Measurements from ENCODE around the gene GPR137B. TPM values are rescaled to one million over a fixed set of nuclear protein-coding genes. Genes with fewer than 3 reads are reported as not detected.

Gene GPR137B
- total and polyA plus RNA-seq, 2 of the 13 experiments (the other 11 are each of a cell fraction or from before 2014, with no cell fraction given), result 0.31 to 0.41 TPM

- TF ChIP-seq AKNA (CRISPR knock-in tag; IDR thresholded peaks at IDR 0.05; ENCODE audit: borderline replicate concordance) (no peak), JUND (CRISPR knock-in tag; IDR thresholded peaks at IDR 0.05) (no peak), ZBTB34 (CRISPR knock-in tag; IDR thresholded peaks at IDR 0.05) (no peak), KLF9 (CRISPR knock-in tag; IDR thresholded peaks at IDR 0.05; ENCODE audit: low read depth) (no peak)
Observed at GRCh38 chr1:236148470-236148845, 6.1 kb downstream of the GPR137B start (continued).

- POLR2A ChIA-PET, result no interaction called here
- 47% methylated on average over 14 of the region's 18 CpGs for WGBS (ENCODE audit: low lambda C conversion rate)
- FAIRE-seq, result no peak
Observed at GRCh38 chr1:236149003-236149595, 6.8 kb downstream of the GPR137B start.

More at GRCh38 chr1:236149003-236149595, 6.8 kb downstream of the GPR137B start:
- Histone ChIP-seq H3K9ac (ENCODE audit: insufficient read depth, low read depth, low read length) (no peak overlapping the region), H3K79me2 (ENCODE audit: insufficient read depth, low read length) (no peaks in the 10 kb centered on the region), H3K27me3 (ENCODE audit: control insufficient read depth in 1 of 2, insufficient read depth in 2 of 2, low read length in 2 of 2) (peaks cover 0 to 23% of the 10 kb centered on the region in 2 experiments; a peak in 3 of 5 replicates), H3K4me1 (ENCODE audit: insufficient read depth, low read length) (no peaks in the 10 kb centered on the region), H3K4me2 (ENCODE audit: low read depth, low read length) (no peak overlapping the region), H3K4me3 (replicated peaks in 1 of 3; ENCODE audit: insufficient read depth in 1 of 3, low read depth in 2 of 3, low read length in 3 of 3) (no peak overlapping the region), H4K20me1 (ENCODE audit: insufficient read depth, low read length) (no peaks in the 10 kb centered on the region), H3K9me3 (ENCODE audit: low read length) (no peaks in the 10 kb centered on the region), H2AFZ (ENCODE audit: low read length) (no peak overlapping the region), H3K36me3 (replicated peaks in 1 of 2; ENCODE audit: control insufficient read depth in 1 of 2, insufficient read depth in 2 of 2, low read length in 2 of 2) (no peaks in the 10 kb centered on the region), H3K27ac (ENCODE audit: extremely low read length, insufficient read depth, low read length) (no peak overlapping the region)
- no peak for TF ChIP-seq XBP1 (CRISPR knock-in tag; IDR thresholded peaks at IDR 0.05)
- TF ChIP-seq PLSCR1 (CRISPR knock-in tag; IDR thresholded peaks at IDR 0.05; ENCODE audit: borderline replicate concordance), result no peak
- no peak for TF ChIP-seq SIX4 (CRISPR knock-in tag; IDR thresholded peaks at IDR 0.05)
- TF ChIP-seq ARHGAP35 (CRISPR knock-in tag; IDR thresholded peaks at IDR 0.05; ENCODE audit: borderline replicate concordance), result no peak
- TF ChIP-seq KLF12 (CRISPR knock-in tag; IDR thresholded peaks at IDR 0.05; ENCODE audit: borderline replicate concordance), result no peak
- intact Hi-C loops (cut with micrococcal nuclease; ENCODE audit: unreplicated experiment), result no loop called here
- in situ Hi-C loops (cut with HindIII; ENCODE audit: extremely low pct_ligation_motif_present, low pct_unique_long_range_greater_than_20kb), result no loop called here
- CTCF ChIA-PET (ENCODE audit: low intra/inter-chr PET ratio, low total read pairs), result no interaction called here
- DNase-seq (ENCODE audit: low spot score) (no peak), ATAC-seq (no peak)
- no TSS peak for BruUV-seq (replicated peaks)

Data from HepG2 (cell line).